ENCODE measurements around the gene CASZ1.

DNA sequence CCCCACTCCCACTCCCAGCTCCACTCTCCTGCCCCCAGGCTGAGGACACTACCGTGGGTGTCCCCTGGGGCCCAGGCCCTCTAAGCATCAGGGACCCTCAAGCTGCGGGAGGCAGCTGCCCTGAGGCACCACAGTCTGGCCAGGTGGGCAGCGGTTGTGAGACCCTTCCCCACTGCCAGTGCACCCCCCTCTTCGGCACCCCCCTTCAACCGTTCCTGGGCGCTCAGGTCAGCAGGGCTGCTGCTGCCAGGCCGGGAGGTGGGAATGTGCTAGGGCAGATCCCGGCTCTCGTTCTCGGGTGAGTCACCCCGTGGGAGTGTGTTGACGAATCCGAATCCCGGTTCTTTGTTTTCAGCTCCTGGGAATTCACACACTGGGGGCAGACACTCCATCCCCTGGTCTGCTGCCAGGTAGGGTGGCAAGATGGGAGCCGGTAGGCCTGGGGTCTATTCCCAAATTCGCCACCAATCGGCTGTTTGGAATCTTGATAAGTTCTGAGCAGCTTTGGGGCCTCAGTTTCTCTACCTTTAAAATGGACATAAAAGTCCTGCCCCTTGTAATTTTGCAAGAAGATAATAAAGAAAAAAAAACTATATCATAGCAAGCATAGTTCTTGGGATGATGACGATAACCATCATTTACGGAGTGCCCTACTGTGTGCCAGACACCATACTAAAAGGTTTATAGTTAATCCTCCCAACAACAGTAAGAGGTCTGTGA is 28.5 kb upstream of the CASZ1 start:
- TF ChIP-seq, protein P1, sequence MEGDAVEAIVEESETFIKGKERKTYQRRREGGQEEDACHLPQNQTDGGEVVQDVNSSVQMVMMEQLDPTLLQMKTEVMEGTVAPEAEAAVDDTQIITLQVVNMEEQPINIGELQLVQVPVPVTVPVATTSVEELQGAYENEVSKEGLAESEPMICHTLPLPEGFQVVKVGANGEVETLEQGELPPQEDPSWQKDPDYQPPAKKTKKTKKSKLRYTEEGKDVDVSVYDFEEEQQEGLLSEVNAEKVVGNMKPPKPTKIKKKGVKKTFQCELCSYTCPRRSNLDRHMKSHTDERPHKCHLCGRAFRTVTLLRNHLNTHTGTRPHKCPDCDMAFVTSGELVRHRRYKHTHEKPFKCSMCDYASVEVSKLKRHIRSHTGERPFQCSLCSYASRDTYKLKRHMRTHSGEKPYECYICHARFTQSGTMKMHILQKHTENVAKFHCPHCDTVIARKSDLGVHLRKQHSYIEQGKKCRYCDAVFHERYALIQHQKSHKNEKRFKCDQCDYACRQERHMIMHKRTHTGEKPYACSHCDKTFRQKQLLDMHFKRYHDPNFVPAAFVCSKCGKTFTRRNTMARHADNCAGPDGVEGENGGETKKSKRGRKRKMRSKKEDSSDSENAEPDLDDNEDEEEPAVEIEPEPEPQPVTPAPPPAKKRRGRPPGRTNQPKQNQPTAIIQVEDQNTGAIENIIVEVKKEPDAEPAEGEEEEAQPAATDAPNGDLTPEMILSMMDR (IDR thresholded peaks at IDR 0.05; ENCODE audit: poor library complexity), result no peak
- TF ChIP-seq EZH2 (IDR thresholded peaks at IDR 0.05; ENCODE audit: borderline replicate concordance) (no peak), EZH2phosphoT487 (IDR thresholded peaks at IDR 0.05; ENCODE audit: low read depth, severe bottlenecking, unreplicated experiment) (no peak)

Data from hepatocyte (in vitro differentiated cells).